Measurements from ENCODE around the gene NUDT16.
"Not testable (repeated sequence)": the region's sequence is repeated elsewhere in the genome, so short reads cannot be mapped to it uniquely, and the experiment has no call there.

NUDT16 gene

GRCh38 chr3:131381445-131382291, at the start of gene NUDT16:
Gene NUDT16 (plus strand): TSS chr3:131381774. CDS start chr3:131381805, 31 bp downstream.
- DNase-seq (ENCODE audit: low read depth) = peak; percentile 91

GRCh38 chr3:131338948-131339640, 42.5 kb upstream of the NUDT16 start:
- DNase-seq (ENCODE audit: low read depth) = no peak

GRCh38 chr3:131341761-131342160, 39.8 kb upstream of the NUDT16 start:
- no peak for DNase-seq (ENCODE audit: low read depth)

GRCh38 chr3:131348911-131349310, 32.7 kb upstream of the NUDT16 start:
- DNase-seq (ENCODE audit: low read depth) = no peak

GRCh38 chr3:131349454-131349853, 32.1 kb upstream of the NUDT16 start:
- no peak for DNase-seq (ENCODE audit: low read depth)

- DNase-seq (ENCODE audit: low read depth) = no peak
Observed at GRCh38 chr3:131349946-131350347, 31.6 kb upstream of the NUDT16 start.

- no peak for DNase-seq (ENCODE audit: low read depth)
Observed at GRCh38 chr3:131350506-131350905, 31.1 kb upstream of the NUDT16 start.

GRCh38 chr3:131353016-131353877, 28.3 kb upstream of the NUDT16 start:
- DNase-seq (ENCODE audit: low read depth) = no peak

GRCh38 chr3:131353986-131354385, 27.6 kb upstream of the NUDT16 start:
- no peak for DNase-seq (ENCODE audit: low read depth)

- DNase-seq (ENCODE audit: low read depth) = no peak
Observed at GRCh38 chr3:131356006-131356595, 25.5 kb upstream of the NUDT16 start.

- DNase-seq (ENCODE audit: low read depth) = no peak
Observed at GRCh38 chr3:131357275-131357674, 24.3 kb upstream of the NUDT16 start.

GRCh38 chr3:131360191-131360755, 21.3 kb upstream of the NUDT16 start:
- no peak for DNase-seq (ENCODE audit: low read depth)

GRCh38 chr3:131361066-131361463, 20.5 kb upstream of the NUDT16 start:
- not testable (repeated sequence) for DNase-seq (ENCODE audit: low read depth)

- peak; percentile 11 for DNase-seq (ENCODE audit: low read depth)
Observed at GRCh38 chr3:131361464-131362421, 19.8 kb upstream of the NUDT16 start.

GRCh38 chr3:131363275-131363674, 18.3 kb upstream of the NUDT16 start:
- no peak for DNase-seq (ENCODE audit: low read depth)

- DNase-seq (ENCODE audit: low read depth) = no peak
Observed at GRCh38 chr3:131370935-131371687, 10.5 kb upstream of the NUDT16 start.

GRCh38 chr3:131371688-131372066, 9.9 kb upstream of the NUDT16 start:
- no peak for DNase-seq (ENCODE audit: low read depth)

- DNase-seq (ENCODE audit: low read depth) = no peak
Observed at GRCh38 chr3:131374741-131375140, 6.8 kb upstream of the NUDT16 start.

- DNase-seq (ENCODE audit: low read depth) = not testable (repeated sequence)
Observed at GRCh38 chr3:131380821-131381444, 641 bp upstream of the NUDT16 start.

Data from T-helper 22 cell (primary cell).